ENCODE measurements around the gene ZNF579. TPM values are rescaled to one million over a fixed set of nuclear protein-coding genes. Genes with fewer than 3 reads are reported as not detected.

Gene ZNF579
- total and polyA plus RNA-seq, 2 of the 13 experiments (the other 11 are each of a cell fraction or from before 2014, with no cell fraction given): 2.1 to 2.9 TPM

DNA sequence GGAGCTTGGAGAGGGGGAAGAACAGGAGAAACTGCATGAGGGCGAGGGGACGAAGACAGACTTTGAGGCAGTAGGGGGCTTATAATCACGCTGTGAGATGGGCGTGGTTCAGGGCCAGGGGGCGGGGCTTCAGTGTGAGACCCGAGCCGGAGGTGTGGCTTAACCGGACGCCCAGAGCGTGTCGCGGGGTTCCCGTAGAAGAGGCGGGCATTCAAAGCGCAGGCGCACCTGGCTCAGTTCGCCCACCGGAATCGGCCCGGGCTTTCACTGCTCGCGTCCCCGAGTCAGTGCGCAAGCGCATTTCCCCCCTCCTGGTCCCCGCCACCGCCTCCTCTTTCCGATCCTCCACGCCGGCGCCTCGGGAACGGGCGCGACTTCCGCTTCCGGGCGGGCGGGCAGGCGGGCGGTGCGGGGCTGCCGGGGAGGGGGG lies 24.6 kb upstream of the ZNF579 start (continued):
- peak; percentile 93 for TF ChIP-seq AGO1 (IDR thresholded peaks at IDR 0.05; ENCODE audit: low read depth, low read length, poor library complexity, severe bottlenecking)
- no peak for TF ChIP-seq ELK4 (CRISPR knock-in tag; IDR thresholded peaks at IDR 0.05; ENCODE audit: borderline replicate concordance)
- TF ChIP-seq HOXA3 (CRISPR knock-in tag; IDR thresholded peaks at IDR 0.05): peak; percentile 47; the same call in 1 of the 2 replicates
- peak; percentile 76 for TF ChIP-seq HNRNPLL (IDR thresholded peaks at IDR 0.05; ENCODE audit: low read depth, low read length, poor library complexity, severe bottlenecking)
- TF ChIP-seq KDM3A (CRISPR knock-in tag; IDR thresholded peaks at IDR 0.05; ENCODE audit: low read depth): no peak
- TF ChIP-seq FLYWCH1 (CRISPR knock-in tag; IDR thresholded peaks at IDR 0.05): no peak
- peak; percentile 87 for TF ChIP-seq ELF1 (CRISPR knock-in tag; IDR thresholded peaks at IDR 0.05)
- TF ChIP-seq EHMT2 (IDR thresholded peaks at IDR 0.05; ENCODE audit: borderline replicate concordance, low read depth, low read length): no peak
- peak; percentile 42 for TF ChIP-seq ZBTB14 (CRISPR knock-in tag; IDR thresholded peaks at IDR 0.05)
- no peak for TF ChIP-seq RFX3 (CRISPR knock-in tag; IDR thresholded peaks at IDR 0.05)
- TF ChIP-seq POLR2A (IDR thresholded peaks at IDR 0.05; ENCODE audit: insufficient read depth in 1 of 2, low read depth in 2 of 2, low read length in 2 of 2): peak; percentile 66 to 72; a peak in 3 of 4 replicates
- TF ChIP-seq MEIS2 (CRISPR knock-in tag; IDR thresholded peaks at IDR 0.05): no peak
- no peak for TF ChIP-seq SIN3B (IDR thresholded peaks at IDR 0.05; ENCODE audit: low read length)
- TF ChIP-seq, protein P1, sequence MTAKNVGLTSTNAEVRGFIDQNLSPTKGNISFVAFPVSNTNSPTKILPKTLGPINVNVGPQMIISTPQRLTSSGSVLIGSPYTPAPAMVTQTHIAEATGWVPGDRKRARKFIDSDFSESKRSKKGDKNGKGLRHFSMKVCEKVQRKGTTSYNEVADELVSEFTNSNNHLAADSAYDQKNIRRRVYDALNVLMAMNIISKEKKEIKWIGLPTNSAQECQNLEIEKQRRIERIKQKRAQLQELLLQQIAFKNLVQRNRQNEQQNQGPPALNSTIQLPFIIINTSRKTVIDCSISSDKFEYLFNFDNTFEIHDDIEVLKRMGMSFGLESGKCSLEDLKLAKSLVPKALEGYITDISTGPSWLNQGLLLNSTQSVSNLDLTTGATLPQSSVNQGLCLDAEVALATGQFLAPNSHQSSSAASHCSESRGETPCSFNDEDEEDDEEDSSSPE (CRISPR knock-in tag; IDR thresholded peaks at IDR 0.05): peak; percentile 23; the same call in 1 of the 2 replicates
- peak; percentile 68; the same call in 1 of the 2 replicates for TF ChIP-seq POLR2G (IDR thresholded peaks at IDR 0.05; ENCODE audit: low read depth, low read length)
- no peak for TF ChIP-seq ZNF280D (CRISPR knock-in tag; IDR thresholded peaks at IDR 0.05)
- TF ChIP-seq ZNF639 (CRISPR knock-in tag; conservative IDR thresholded peaks at IDR 0.05): peak; percentile 97
